NCI-H345 (cell line): ENCODE data around the gene GINS1.

Source experiments
- DNase-seq: peaks from one replicate; lab custom pipeline; 2025; lab: John Stamatoyannopoulos, UW

Gene GINS1

GRCh38 chr20:25477014-25477882 is 69.8 kb downstream of the GINS1 start:
- no peak for DNase-seq

DNA sequence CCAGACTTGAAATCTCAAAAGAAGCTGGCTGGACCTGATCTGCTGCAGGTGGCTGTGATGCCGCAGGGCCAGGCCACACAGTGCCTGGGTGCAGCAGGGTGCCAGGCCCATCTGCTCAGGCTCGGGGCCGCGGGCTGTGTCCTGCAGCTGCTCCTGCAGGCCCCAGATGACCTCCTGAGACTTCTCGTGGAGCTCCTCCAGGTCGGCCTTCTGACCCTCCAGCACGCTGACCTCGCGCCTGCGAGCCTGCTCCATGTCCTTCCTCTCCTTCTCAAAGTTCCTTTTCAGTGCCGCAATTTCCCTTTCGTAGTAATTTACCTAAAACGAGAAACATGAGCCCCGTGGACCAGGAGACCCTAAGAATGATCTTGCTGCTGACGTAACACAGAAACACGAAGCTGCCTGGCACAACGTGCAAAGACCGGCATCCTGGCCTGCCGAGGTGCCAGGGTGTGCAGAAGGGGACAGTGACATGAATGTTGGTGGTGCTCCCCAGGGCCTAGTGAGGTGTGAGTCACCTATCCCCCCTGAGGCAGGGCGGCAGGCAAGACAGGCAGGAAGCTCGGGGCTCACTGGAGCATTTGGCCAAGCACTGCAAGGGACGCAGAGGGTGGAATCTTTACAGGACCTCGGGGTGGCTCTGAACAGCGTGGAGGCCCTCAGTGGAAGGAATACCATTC is 71.6 kb downstream of the GINS1 start:
- DNase-seq: no peak

DNA sequence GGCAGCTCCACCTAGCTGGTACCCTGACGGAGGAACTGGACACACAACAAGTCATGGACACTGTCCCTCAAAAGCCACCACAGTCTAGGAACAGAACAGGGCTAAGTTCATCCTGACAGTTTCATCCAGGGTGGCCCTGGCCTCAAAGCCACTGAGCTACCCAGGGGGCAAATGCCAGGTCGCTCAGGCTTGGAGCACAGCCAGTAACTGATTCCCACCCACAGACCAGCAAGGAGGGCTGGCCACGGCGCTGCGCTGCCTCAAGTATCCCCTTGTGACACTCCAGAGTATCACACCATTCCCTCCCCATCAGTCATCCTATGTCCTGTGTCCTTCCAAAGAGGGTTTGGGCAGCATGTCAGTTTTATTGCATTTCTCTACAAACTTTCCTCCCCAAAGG is 72.2 kb downstream of the GINS1 start:
- DNase-seq: no peak

- DNase-seq: no peak
These were observed 72.7 kb downstream of the GINS1 start for GRCh38 chr20:25480156-25480555.

- DNase-seq: no peak
These were observed 73.3 kb downstream of the GINS1 start for GRCh38 chr20:25480797-25481196.

- no peak for DNase-seq
These were observed 73.9 kb downstream of the GINS1 start for GRCh38 chr20:25481235-25481917.

- no peak for DNase-seq
These were observed 74.4 kb downstream of the GINS1 start for GRCh38 chr20:25481918-25482253.

DNA sequence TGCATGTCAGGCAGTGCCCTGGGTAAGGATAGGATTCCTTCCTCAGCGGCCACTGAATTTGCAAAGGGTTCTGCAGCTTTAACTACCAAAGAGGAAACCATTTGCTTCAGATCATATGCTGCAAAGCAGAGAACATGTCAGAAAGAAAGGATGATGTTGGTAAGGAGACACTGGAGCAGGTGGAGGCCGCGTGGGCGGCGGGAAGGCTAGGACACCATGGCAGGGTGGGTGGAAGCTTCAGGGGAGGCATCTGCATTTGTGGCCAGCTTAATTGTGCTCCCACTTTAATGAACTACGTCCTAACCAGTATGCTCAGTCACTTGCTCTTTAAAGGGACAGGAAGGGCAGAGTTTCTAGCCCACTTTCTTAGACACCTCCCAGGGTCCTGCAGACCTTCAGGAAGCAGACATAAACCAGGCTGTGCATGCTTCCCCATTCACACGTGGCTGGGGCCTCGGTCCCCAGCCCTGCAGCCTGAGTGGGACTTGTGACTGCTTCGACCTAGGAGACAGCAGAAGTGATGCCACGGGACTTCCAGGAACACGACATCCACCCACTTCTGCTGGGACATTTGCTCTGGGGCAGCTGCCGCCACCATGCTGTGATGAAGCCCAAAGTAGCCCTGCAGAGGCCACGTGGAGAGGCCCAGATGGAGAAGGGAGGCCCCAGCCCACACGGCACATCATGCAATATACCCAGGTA is 76.1 kb downstream of the GINS1 start:
- no peak for DNase-seq

DNA sequence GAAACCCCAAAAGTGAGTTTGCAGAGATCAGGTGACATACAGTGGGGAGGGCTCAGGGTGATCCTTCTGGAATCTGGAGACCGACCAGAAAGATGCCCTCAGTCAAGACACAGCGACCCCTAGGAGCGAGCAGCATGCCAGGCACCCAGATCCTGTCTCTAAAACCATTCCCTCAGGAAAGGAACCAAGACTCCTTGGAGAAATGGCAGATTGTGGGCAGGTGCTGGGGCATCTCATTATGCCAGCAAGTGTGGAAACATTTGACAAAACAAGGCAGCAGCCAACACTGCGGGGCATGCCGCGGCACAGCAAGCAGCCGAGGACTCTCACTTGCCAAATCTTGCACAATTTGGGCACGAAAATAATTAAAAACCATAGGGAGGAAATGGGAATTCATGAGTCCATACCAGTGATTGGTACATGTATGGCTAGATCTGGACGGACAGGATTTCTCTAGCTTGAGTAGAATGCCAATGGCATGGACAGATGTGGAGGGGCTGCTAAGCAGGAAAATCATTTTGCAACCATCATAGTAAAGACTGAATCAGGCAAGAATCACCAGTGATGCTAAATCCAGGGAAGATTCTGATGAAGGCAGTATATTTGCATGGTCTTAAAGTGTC is 76.9 kb downstream of the GINS1 start:
- no peak for DNase-seq

DNA sequence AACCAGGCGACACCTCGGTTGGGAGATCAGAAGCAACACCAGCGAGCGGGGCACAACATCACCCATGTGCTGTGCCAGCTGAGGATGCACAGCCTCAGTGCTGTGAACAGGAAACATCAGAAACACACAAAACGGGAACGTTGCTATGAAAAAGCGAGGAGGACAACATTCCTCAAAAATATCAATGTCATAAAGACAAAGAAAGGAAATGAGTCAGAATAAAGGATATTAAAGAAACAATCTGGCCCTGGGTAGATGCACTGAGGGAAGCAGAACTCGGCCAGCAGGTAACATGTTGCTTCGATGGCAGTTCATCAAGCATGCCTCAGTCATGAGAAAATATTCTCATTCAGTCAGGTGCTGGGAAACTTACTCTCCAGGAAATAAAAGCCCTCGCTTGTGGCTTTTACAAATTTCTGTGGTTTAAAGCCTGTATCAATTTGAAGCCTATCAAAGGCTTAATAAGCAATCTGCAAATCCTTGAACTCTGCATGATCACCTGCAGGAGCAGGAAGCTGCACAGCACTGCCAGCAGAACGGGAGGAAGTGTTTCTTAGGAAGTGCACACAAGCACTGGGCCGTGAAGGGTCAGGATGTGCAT is 77.5 kb downstream of the GINS1 start:
- DNase-seq: no peak

DNA sequence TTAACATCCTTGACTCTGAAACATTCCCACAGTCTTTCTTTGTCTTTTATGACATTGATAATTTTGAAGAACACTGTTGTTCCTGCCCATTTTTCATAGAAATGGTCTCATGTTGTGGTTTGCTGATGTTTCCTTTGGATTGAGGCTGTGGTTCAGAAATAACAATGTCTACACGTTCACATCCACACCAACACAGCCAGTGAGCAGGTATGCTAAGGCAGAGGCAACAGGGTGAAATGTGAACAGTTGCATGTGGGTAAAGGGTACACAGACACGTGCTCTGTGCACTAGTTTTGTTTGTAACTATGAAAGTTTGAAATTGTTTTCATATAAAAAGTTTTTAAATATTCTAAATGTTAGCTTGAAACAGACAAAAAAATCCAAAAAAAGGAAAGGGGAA is 78.4 kb downstream of the GINS1 start:
- DNase-seq: no peak

DNA sequence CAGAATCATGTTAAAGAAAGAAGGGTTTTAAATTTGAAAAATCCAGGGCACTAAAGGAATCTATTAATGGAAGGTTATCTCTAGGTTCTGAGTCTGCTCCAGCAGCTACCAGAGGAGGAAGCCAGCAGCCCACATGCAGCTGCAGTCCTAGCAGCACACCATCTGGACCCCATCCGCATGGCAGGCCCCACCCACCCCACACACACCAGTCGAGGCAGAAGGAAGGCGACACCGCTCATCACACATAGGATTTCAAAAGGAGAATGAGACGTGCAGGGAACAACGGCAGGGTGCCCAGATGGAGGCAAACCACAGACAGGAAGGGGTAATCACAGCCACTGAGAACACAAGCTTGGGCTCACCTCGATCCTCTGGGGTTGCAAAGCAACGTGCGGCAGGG is 78.9 kb downstream of the GINS1 start:
- no peak for DNase-seq

DNA sequence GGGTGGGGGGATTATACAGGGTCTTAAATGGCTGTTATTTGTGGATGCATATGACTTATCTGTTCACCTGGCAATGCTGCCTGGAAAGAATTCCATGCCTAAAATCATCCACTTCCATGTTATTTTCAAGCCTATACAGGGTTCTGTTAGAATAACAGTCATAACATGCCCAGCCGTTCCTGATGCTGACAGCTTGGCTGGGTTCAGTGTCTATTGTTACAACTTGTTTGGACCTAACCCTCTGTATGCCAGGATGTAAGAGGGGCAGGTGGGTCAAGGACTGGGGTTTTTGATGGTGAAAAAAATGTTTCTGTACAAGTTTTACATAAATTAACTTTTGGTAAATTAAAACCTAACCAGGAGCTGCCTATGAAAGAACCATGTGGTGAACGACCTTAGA is 79.8 kb downstream of the GINS1 start:
- no peak for DNase-seq

GRCh38 chr20:25487975-25488374 is 80.5 kb downstream of the GINS1 start:
- DNase-seq: no peak

- DNase-seq: no peak
These were observed 81.9 kb downstream of the GINS1 start for GRCh38 chr20:25489221-25489871.

DNA sequence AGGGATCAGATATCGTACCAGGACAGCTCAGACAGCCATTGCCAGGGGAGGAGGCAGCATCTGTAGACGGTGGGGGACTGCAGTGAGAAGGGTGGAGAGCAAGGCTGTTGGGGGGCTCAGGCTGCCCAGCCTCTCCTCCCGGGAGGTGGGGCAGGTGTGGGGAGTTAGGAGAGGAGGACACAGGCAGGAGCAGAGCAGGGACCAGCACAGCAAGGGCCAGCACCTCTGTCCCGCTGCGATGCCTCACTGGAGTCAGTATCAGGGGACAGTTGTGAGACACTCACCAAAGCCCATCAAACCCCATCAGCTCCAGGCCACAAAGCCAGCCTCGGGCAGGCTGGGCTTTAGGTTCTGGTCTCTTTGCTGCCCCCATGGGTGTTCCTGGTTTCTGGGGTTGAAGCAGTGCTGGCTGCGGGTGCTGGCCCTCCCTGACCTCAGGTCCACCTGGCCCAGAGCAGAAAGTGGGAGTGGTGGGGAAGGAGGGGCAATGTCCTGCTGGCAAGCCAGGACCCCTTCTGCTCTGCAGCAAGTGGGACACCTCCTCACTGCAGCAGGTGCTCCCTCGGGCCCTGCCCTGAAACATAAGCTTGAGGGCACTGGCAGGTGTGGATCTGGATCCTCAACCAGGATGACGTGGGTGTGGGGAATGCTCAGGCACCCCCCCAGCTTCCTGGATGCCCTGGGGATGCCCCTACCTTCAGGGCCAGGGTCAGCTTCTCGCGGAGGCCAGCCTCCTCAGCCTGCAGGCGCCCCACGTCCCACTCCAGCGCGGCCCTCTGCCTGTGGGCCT is 83.4 kb downstream of the GINS1 start:
- DNase-seq: no peak

DNA sequence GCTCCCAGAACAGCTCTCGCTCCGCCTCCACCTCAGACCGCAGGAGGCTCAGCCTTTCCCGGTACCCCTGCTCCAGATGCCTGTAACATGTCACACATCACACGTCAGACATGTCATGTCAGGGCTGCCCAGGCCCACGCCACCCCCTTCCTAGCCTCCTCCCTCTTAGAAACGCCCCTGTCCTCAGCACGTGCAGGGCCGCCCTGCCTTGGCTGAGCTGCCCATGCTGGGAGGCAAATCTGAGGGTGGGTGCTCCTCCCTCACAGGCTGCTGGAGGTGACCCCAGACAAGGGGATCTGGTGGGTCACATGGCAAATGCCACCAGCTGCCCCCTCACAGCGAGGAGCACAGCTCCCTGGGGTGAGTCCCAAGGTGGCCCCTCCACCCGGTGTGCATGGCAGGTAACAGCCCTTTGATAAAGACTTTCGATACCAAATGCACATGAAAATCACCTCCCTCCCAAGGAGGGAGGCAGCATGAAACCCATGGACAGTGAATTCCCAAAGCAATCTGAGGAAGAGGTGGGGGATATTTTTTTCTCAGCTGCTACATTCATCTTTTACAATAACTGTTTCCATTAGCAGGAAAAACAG is 84.1 kb downstream of the GINS1 start:
- no peak for DNase-seq

DNA sequence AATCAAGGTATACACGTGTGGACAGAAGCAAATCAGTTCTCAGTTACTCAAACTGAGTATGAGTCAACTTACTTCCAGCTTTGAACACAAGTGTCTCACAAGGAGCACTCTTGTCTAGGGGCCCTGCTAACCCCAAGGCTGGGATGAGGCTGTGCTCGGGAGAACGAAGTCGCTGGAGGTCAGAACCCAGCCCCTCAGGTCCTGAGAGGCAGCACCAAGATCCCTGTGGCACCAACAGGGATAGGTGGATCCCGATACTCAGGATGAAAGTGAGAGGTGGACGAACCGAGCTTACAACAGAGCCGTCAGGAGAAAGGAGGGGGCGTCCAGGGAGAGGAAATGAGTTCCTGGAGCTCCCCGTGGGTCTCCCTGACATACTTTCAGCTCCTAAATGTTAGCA is 85.7 kb downstream of the GINS1 start:
- DNase-seq: no peak

GRCh38 chr20:25493748-25494505 is 86.5 kb downstream of the GINS1 start:
- DNase-seq: no peak
